Smooth muscle cell (in vitro differentiated cells): ENCODE data around the gene SH3PXD2B. TPM values are rescaled to one million over a fixed set of nuclear protein-coding genes. Genes with fewer than 3 reads are reported as not detected.

Source experiments
- DNase-seq: peaks from one replicate; lab custom pipeline; 2025; ENCODE audit not compliant: unreplicated experiment; lab: John Stamatoyannopoulos, UW
- H2AFZ ChIP-seq: fragments of 200-600 bp; sonication (generic); 2 replicates; pipeline ENCODE4 v1.6.0; 2016; ENCODE audit warnings: antibody characterized with exemption, low read depth, mild to moderate bottlenecking
- H3F3A ChIP-seq: fragments of 200-600 bp; sonication (generic); 2 replicates; pipeline ENCODE4 v1.6.0; 2017; ENCODE audit warnings: antibody characterized with exemption, low read depth
- H3K27ac ChIP-seq: fragments of 200-600 bp; sonication (generic); 2 replicates; pipeline ENCODE4 v1.5.1; 2016; ENCODE audit warnings: low read depth, mild to moderate bottlenecking
- H3K27me3 ChIP-seq: fragments of 200-600 bp; sonication (generic); 2 replicates; pipeline ENCODE4 v1.6.1; 2016; ENCODE audit warnings: low read depth, mild to moderate bottlenecking
- H3K36me3 ChIP-seq: fragments of 200-600 bp; sonication (generic); 2 replicates; pipeline ENCODE4 v1.5.1; 2016; ENCODE audit warnings: low read depth
- H3K4me1 ChIP-seq: fragments of 200-600 bp; sonication (generic); 2 replicates; pipeline ENCODE4 v1.5.1; 2016; ENCODE audit warnings: low read depth
- H3K4me2 ChIP-seq: fragments of 200-600 bp; sonication (generic); 2 replicates; pipeline ENCODE4 v1.6.0; 2016; ENCODE audit warnings: mild to moderate bottlenecking
- H3K4me3 ChIP-seq: fragments of 200-600 bp; sonication (generic); 2 replicates; pipeline ENCODE4 v1.5.1; 2016; ENCODE audit warnings: mild to moderate bottlenecking
- H3K79me2 ChIP-seq: fragments of 200-600 bp; sonication (generic); 2 replicates; pipeline ENCODE4 v1.6.0; 2016; ENCODE audit warnings: low read depth, mild to moderate bottlenecking
- H3K9ac ChIP-seq: fragments of 200-600 bp; sonication (generic); 2 replicates; pipeline ENCODE4 v1.6.0; 2016; ENCODE audit warnings: low read depth
- H3K9me3 ChIP-seq: fragments of 200-600 bp; sonication (generic); replicated peaks from 2 replicates; pipeline ENCODE4 v1.5.1; 2016; ENCODE audit warnings: low read depth
- H4K20me1 ChIP-seq: fragments of 200-600 bp; sonication (generic); 2 replicates; pipeline ENCODE4 v1.6.0; 2016; ENCODE audit warnings: low read depth
- CTCF ChIP-seq: fragments of 200-600 bp; sonication (generic); IDR thresholded peaks from 2 replicates; pipeline ENCODE4 v1.5.1; 2017; ENCODE audit warnings: borderline replicate concordance, mild to moderate bottlenecking, antibody characterized with exemption; ENCODE audit not compliant: insufficient read depth, poor library complexity, severe bottlenecking
- WGBS: methylation state at CpG from one replicate; pipeline ENCODE4 v1.1.7; 2016; ENCODE audit warnings: low lambda C conversion rate; 5-methylcytosine and 5-hydroxymethylcytosine counted together
- polyA plus RNA-seq: library from polyadenylated mRNA; unstranded; fragments of >200 nt; fragmentation: Nextera tagmentation; extraction: Ambion mirVana; gene quantifications from 2 replicates; pipeline ENCODE4 v1.2.1, GENCODE V29; 2016
- total RNA-seq: library from RNA; depleted of rRNA; stranded (reverse); fragments of >200 nt; gene quantifications from 2 replicates; pipeline ENCODE4 v1.2.3, GENCODE V29; 2014

Gene SH3PXD2B
- total and polyA plus RNA-seq, 2 experiments from 2014 or later, result 36.5 to 39.4 TPM

- no peak overlapping the region for H3K9ac ChIP-seq
- no peaks in the 10 kb centered on the region for H3K27me3 ChIP-seq
- no peaks in the 10 kb centered on the region for H3K79me2 ChIP-seq
- H2AFZ ChIP-seq, result no peak overlapping the region
- no peak overlapping the region for H3K4me3 ChIP-seq
- no peak for TF ChIP-seq CTCF
- no peak for DNase-seq
- no peaks in the 10 kb centered on the region for H3F3A ChIP-seq
- 91% methylated on average over 14 of the region's 14 CpGs for WGBS
- H3K36me3 ChIP-seq, result no peaks in the 10 kb centered on the region
- peak overlapping the region; percentile 57 for H3K4me2 ChIP-seq
- no peaks in the 10 kb centered on the region for H4K20me1 ChIP-seq
- no peak overlapping the region for H3K27ac ChIP-seq
- no peaks in the 10 kb centered on the region for H3K9me3 ChIP-seq
- no peaks in the 10 kb centered on the region for H3K4me1 ChIP-seq
Observed at GRCh38 chr5:172497591-172498255, 43.4 kb upstream of the SH3PXD2B start.

GRCh38 chr5:172496671-172497371, 42.5 kb upstream of the SH3PXD2B start:
- Histone ChIP-seq H4K20me1 (no peaks in the 10 kb centered on the region), H3K27me3 (no peaks in the 10 kb centered on the region), H3K9ac (peak overlapping the region; percentile 13), H2AFZ (peak overlapping the region; percentile 39), H3K4me1 (no peaks in the 10 kb centered on the region), H3F3A (no peaks in the 10 kb centered on the region), H3K9me3 (no peaks in the 10 kb centered on the region), H3K4me3 (no peak overlapping the region), H3K36me3 (no peaks in the 10 kb centered on the region), H3K27ac (peak overlapping the region; percentile 64), H3K79me2 (no peaks in the 10 kb centered on the region), H3K4me2 (peak overlapping the region; percentile 57)
- WGBS, result 58% methylated on average over 12 of the region's 12 CpGs
- TF ChIP-seq CTCF, result no peak
- no peak for DNase-seq

GRCh38 chr5:172494630-172495505, 40.5 kb upstream of the SH3PXD2B start:
- TF ChIP-seq CTCF, result no peak

More at GRCh38 chr5:172494630-172495505, 40.5 kb upstream of the SH3PXD2B start:
- Histone ChIP-seq H3K27ac (no peak overlapping the region), H3F3A (no peaks in the 10 kb centered on the region), H2AFZ (no peak overlapping the region), H4K20me1 (no peaks in the 10 kb centered on the region), H3K36me3 (no peaks in the 10 kb centered on the region), H3K79me2 (no peaks in the 10 kb centered on the region), H3K4me2 (no peak overlapping the region), H3K27me3 (no peaks in the 10 kb centered on the region), H3K4me3 (no peak overlapping the region), H3K9ac (no peak overlapping the region), H3K4me1 (no peaks in the 10 kb centered on the region), H3K9me3 (no peaks in the 10 kb centered on the region)
- DNase-seq, result no peak
- 86% methylated on average over 9 of the region's 9 CpGs for WGBS
